ENCODE results near the gene IFNL3. TPM values are rescaled to one million over a fixed set of nuclear protein-coding genes. Genes with fewer than 3 reads are reported as not detected.

The IFNL3 gene
- total RNA-seq, 1 experiment from 2014 or later = not detected

DNA sequence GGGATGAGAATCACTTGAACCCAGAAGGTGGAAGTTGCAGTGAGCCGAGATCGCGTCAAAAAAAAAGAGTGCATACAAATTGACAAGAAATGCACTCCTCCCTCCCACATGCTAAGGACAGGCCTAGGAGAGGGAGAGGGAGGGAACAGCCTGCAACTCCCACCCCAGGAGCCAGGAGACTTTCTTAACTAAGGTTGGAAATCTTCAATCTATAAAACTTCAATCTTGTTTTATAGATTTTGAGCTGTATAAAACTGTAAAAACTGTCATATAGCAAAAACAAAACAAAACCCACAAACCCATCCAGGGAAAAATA is 39.4 kb downstream of the IFNL3 start:
- Histone ChIP-seq H3K27me3 (ENCODE audit: low read length) (no peaks in the 10 kb centered on the region), H3K4me2 (ENCODE audit: low read length) (no peak overlapping the region), H3K27ac (ENCODE audit: low read length) (no peak overlapping the region), H2AFZ (ENCODE audit: low read length) (no peak overlapping the region), H3K9me2 (replicated peaks; ENCODE audit: low read length) (no peaks in the 10 kb centered on the region), H3K36me3 (ENCODE audit: low read depth, low read length) (no peaks in the 10 kb centered on the region), H3K9me3 (ENCODE audit: low read length) (no peaks in the 10 kb centered on the region), H3K9ac (ENCODE audit: low read length) (no peak overlapping the region), H3K79me2 (ENCODE audit: low read length) (no peaks in the 10 kb centered on the region), H4K20me1 (ENCODE audit: low read length) (no peaks in the 10 kb centered on the region), H3F3A (ENCODE audit: low read length, unreplicated experiment) (no peaks in the 10 kb centered on the region), H3K4me1 (ENCODE audit: insufficient read depth, low read length) (no peaks in the 10 kb centered on the region), H3K4me3 (ENCODE audit: low read length) (no peak overlapping the region)
- DNase-seq (no peak), ATAC-seq (no peak)
- intact Hi-C loops (cut with micrococcal nuclease) = no loop called here
- POLR2A ChIA-PET (ENCODE audit: unreplicated experiment) = no interaction called here
- CTCF ChIA-PET = no interaction called here
- TF ChIP-seq EZH2phosphoT487 (IDR thresholded peaks at IDR 0.05; ENCODE audit: borderline replicate concordance, low read length) = no peak
- TF ChIP-seq CTCF (conservative IDR thresholded peaks at IDR 0.05; ENCODE audit: low read depth, low read length) = no peak
- TF ChIP-seq EZH2 (IDR thresholded peaks at IDR 0.05; ENCODE audit: low read length, unreplicated experiment) = no peak
- BruUV-seq (replicated peaks) = no TSS peak

DNA sequence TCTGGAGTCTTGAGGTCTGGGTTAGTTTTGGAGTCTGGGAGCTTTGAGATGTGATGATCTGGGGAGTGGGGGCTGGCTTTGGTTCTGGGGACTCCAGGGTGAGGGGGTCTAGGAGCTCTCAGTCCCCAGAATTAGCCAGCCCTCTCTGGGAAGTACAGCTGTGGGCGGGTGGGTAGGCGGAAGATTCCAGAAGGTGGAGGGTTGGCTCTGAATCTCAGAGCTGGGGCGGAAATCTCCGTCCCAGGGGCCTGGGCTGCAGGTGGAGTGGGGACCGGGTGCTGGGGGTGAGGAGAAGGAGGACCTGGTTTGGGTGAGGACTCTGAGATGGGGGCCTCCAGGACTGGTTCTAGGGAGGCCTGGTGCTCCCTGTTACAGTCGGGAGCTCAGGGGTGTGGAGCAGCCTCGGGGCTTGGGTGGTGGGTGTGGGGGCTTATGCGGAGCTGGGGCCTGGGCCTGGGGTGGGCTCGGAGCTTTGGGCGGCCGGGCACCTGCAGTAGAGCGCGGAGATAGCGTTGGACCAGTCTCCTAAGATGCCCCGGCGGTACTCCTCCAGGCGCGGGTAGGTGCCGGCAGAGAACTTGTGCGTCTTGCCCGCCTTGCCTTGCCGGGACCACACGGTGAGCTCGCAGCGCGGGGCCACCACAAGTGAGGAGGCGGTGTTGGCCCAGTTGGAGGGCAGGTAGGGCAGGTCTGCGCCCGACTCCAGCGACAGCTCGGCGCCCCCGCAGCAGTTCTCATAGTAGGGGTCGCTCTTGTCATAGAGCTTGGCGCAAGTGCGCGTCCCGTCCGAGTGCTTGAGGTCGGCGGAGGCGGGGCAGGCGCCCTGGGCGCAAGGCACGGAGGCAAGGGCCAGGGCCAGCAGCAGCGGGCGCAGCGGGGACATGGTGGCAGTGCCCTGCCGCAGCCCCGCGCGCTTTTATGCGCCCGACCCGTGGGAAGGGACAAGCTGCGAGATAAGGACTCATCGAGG is 41.1 kb downstream of the IFNL3 start, which contains the start of gene SYCN:
Gene SYCN (minus strand): TSS at position 892 of the 970 bp plus-strand sequence. CDS start 9 bp downstream, at position 883.
- Histone ChIP-seq H4K20me1 (ENCODE audit: low read length) (no peaks in the 10 kb centered on the region), H3K27ac (ENCODE audit: low read length) (no peak within 1 kb of the TSS), H3K9me3 (ENCODE audit: low read length) (no peaks in the 10 kb centered on the region), H3F3A (ENCODE audit: low read length, unreplicated experiment) (no peaks in the 10 kb centered on the region), H3K4me2 (ENCODE audit: low read length) (no peak within 1 kb of the TSS), H3K27me3 (ENCODE audit: low read length) (no peaks in the 10 kb centered on the region), H3K4me3 (ENCODE audit: low read length) (no peak within 1 kb of the TSS), H3K4me1 (ENCODE audit: insufficient read depth, low read length) (no peaks in the 10 kb centered on the region), H3K9me2 (replicated peaks; ENCODE audit: low read length) (no peaks in the 10 kb centered on the region), H3K79me2 (ENCODE audit: low read length) (no peaks in the 10 kb centered on the region), H2AFZ (ENCODE audit: low read length) (no peak within 1 kb of the TSS), H3K9ac (ENCODE audit: low read length) (no peak within 1 kb of the TSS), H3K36me3 (ENCODE audit: low read depth, low read length) (no peaks in the 10 kb centered on the region)
- DNase-seq (no peak), ATAC-seq (no peak)
- intact Hi-C loops (cut with micrococcal nuclease) = no loop called here
- CTCF ChIA-PET = no interaction called here
- POLR2A ChIA-PET (ENCODE audit: unreplicated experiment) = no interaction called here
- TF ChIP-seq CTCF (conservative IDR thresholded peaks at IDR 0.05; ENCODE audit: low read depth, low read length) (no peak), EZH2phosphoT487 (IDR thresholded peaks at IDR 0.05; ENCODE audit: borderline replicate concordance, low read length) (no peak), EZH2 (IDR thresholded peaks at IDR 0.05; ENCODE audit: low read length, unreplicated experiment) (no peak)
- no TSS peak for BruUV-seq (replicated peaks)

GRCh38 chr19:39202998-39203355 is 41.8 kb downstream of the IFNL3 start:
- H3K9me2 ChIP-seq (replicated peaks; ENCODE audit: low read length) = no peaks in the 10 kb centered on the region
- no peak overlapping the region for H2AFZ ChIP-seq (ENCODE audit: low read length)
- TF ChIP-seq CTCF (conservative IDR thresholded peaks at IDR 0.05; ENCODE audit: low read depth, low read length) (no peak), EZH2 (IDR thresholded peaks at IDR 0.05; ENCODE audit: low read length, unreplicated experiment) (no peak), EZH2phosphoT487 (IDR thresholded peaks at IDR 0.05; ENCODE audit: borderline replicate concordance, low read length) (no peak)
- H3K36me3 ChIP-seq (ENCODE audit: low read depth, low read length) = no peaks in the 10 kb centered on the region
- intact Hi-C loops (cut with micrococcal nuclease) = no loop called here
- POLR2A ChIA-PET (ENCODE audit: unreplicated experiment) = no interaction called here
- BruUV-seq (replicated peaks) = no TSS peak
- H3K27ac ChIP-seq (ENCODE audit: low read length) = no peak overlapping the region
- H3K9ac ChIP-seq (ENCODE audit: low read length) = no peak overlapping the region
- no peak overlapping the region for H3K4me2 ChIP-seq (ENCODE audit: low read length)
- H4K20me1 ChIP-seq (ENCODE audit: low read length) = no peaks in the 10 kb centered on the region
- ATAC-seq (no peak), DNase-seq (no peak)
- H3K27me3 ChIP-seq (ENCODE audit: low read length) = no peaks in the 10 kb centered on the region
- no peak overlapping the region for H3K4me3 ChIP-seq (ENCODE audit: low read length)
- H3F3A ChIP-seq (ENCODE audit: low read length, unreplicated experiment) = no peaks in the 10 kb centered on the region
- CTCF ChIA-PET = no interaction called here
- peaks cover 3% of the 10 kb centered on the region; the same call in 1 of the 2 replicates for H3K4me1 ChIP-seq (ENCODE audit: insufficient read depth, low read length)
- no peaks in the 10 kb centered on the region for H3K9me3 ChIP-seq (ENCODE audit: low read length)
- no peaks in the 10 kb centered on the region for H3K79me2 ChIP-seq (ENCODE audit: low read length)

Measured in PC-3 (cell line).